Measurements from ENCODE around the gene SYNPR.

DNA sequence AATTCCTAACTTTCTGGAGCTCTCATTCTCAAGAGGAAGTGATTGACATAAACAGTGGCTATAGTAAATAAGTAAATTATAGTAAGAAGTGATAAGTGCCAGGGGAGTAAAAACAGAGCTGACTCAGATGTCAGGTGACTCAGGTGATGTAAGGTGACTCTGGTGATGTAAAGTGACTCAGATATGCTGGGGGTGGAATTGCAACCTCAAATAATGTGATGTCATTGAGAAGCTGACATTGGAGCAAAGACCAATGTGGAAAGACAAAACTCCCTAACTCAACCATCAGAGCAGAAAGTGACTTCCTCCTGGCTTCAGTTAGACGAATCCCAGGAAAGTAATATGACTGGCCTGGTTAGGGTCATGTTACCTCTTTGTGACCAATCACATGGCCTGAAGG, 230.2 kb downstream of the SYNPR start:
- TF ChIP-seq, protein P1, sequence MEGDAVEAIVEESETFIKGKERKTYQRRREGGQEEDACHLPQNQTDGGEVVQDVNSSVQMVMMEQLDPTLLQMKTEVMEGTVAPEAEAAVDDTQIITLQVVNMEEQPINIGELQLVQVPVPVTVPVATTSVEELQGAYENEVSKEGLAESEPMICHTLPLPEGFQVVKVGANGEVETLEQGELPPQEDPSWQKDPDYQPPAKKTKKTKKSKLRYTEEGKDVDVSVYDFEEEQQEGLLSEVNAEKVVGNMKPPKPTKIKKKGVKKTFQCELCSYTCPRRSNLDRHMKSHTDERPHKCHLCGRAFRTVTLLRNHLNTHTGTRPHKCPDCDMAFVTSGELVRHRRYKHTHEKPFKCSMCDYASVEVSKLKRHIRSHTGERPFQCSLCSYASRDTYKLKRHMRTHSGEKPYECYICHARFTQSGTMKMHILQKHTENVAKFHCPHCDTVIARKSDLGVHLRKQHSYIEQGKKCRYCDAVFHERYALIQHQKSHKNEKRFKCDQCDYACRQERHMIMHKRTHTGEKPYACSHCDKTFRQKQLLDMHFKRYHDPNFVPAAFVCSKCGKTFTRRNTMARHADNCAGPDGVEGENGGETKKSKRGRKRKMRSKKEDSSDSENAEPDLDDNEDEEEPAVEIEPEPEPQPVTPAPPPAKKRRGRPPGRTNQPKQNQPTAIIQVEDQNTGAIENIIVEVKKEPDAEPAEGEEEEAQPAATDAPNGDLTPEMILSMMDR (conservative IDR thresholded peaks at IDR 0.05; ENCODE audit: low read length) = no peak
- TF ChIP-seq EZH2phosphoT487 (IDR thresholded peaks at IDR 0.05; ENCODE audit: borderline replicate concordance, low read depth, low read length) = no peak

Measured in OCI-LY7 (cell line).